Progenitor cell of endocrine pancreas (in vitro differentiated cells): ENCODE data around the gene PSMB4. TPM values are rescaled to one million over a fixed set of nuclear protein-coding genes. Genes with fewer than 3 reads are reported as not detected.
A peak's percentile ranks its signal among the peaks of the same experiment; 100 is the strongest.
"Not testable (repeated sequence)": the region's sequence is repeated elsewhere in the genome, so short reads cannot be mapped to it uniquely, and the experiment has no call there.

Source experiments
- DNase-seq: peaks from one replicate; pipeline ENCODE4 v3.0.0; 2021; ENCODE audit warnings: low spot score; ENCODE audit not compliant: unreplicated experiment
- H3K27ac Mint-ChIP-seq: 2 replicates; pipeline ENCODE4 v1.8.0; 2021; ENCODE audit warnings: mild to moderate bottlenecking, moderate library complexity, mixed read lengths
- H3K27me3 Mint-ChIP-seq: 2 replicates; pipeline ENCODE4 v1.8.0; 2021; ENCODE audit warnings: mixed read lengths
- H3K36me3 Mint-ChIP-seq: 2 replicates; pipeline ENCODE4 v1.8.0; 2022; ENCODE audit warnings: mixed read lengths; ENCODE audit not compliant: insufficient read depth
- H3K4me1 Mint-ChIP-seq: 2 replicates; pipeline ENCODE4 v1.8.0; 2021; ENCODE audit warnings: low read depth, mixed read lengths
- H3K4me3 Mint-ChIP-seq: 2 replicates; pipeline ENCODE4 v1.8.0; 2021; ENCODE audit warnings: low read depth, mild to moderate bottlenecking, moderate library complexity, mixed read lengths
- H3K9me3 Mint-ChIP-seq: 2 replicates; pipeline ENCODE4 v1.8.0; 2021; ENCODE audit warnings: low read depth, mixed read lengths
- total RNA-seq: library from RNA; stranded (reverse); gene quantifications from 2 replicates; pipeline ENCODE4 v1.2.1, GENCODE V29; 2021
- TF ChIP-seq, protein P1 (sequence below): fragments of 200-600 bp; sonication (generic); IDR thresholded peaks from one replicate; pipeline ENCODE4 v1.5.0; 2021; ENCODE audit warnings: antibody characterized with exemption, mild to moderate bottlenecking; ENCODE audit not compliant: unreplicated experiment

Gene PSMB4
- total RNA-seq, 1 donor from 2014 or later = 235 TPM

DNA sequence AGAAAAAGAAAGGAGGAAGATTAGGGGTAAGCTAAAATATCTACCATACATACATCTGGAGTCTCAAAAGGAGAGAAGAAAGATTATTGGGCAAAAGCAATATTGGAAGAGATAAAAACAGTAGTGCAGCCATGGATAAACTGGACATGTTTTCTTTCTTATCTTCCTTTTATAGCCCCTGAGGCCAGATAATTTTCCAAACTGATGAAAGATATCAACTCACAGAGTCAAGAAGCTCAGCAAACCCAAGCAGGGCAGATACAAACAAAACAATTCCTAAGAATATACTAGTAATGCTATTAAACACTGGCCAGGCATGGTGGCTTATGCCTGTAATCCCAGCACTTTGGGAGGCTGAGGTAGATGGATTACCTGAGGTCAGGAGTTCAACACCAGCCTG lies 5.8 kb upstream of the PSMB4 start:
- Mint-ChIP-seq H3K4me3 (no peak overlapping the region), H3K9me3 (no peaks in the 10 kb centered on the region), H3K36me3 (no peaks in the 10 kb centered on the region), H3K27me3 (no peaks in the 10 kb centered on the region), H3K27ac (no peak overlapping the region), H3K4me1 (no peaks in the 10 kb centered on the region)
- no peak for DNase-seq
- TF ChIP-seq, protein P1, sequence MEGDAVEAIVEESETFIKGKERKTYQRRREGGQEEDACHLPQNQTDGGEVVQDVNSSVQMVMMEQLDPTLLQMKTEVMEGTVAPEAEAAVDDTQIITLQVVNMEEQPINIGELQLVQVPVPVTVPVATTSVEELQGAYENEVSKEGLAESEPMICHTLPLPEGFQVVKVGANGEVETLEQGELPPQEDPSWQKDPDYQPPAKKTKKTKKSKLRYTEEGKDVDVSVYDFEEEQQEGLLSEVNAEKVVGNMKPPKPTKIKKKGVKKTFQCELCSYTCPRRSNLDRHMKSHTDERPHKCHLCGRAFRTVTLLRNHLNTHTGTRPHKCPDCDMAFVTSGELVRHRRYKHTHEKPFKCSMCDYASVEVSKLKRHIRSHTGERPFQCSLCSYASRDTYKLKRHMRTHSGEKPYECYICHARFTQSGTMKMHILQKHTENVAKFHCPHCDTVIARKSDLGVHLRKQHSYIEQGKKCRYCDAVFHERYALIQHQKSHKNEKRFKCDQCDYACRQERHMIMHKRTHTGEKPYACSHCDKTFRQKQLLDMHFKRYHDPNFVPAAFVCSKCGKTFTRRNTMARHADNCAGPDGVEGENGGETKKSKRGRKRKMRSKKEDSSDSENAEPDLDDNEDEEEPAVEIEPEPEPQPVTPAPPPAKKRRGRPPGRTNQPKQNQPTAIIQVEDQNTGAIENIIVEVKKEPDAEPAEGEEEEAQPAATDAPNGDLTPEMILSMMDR = no peak

DNA sequence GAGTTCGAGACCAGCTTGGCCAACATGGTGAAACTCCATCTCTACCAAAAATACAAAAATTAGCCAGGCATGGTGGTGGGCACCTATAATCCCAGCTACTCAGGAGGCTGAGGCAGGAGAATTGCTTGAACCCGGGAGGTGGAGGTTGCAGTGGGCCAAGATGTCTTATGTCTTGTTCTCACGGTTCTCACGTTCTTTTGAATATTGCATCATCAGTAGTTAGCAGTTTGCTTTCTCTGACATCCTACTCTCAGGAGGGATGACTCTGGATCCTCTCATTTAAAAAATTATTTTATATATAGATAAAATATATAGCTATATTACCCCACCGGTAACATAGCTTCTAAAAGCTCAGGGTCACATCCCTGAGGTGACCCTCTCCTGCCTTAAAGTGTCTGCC lies 3.1 kb upstream of the PSMB4 start:
- not testable (repeated sequence) for H3K4me3 Mint-ChIP-seq, DNase-seq, H3K27me3 Mint-ChIP-seq, H3K27ac Mint-ChIP-seq, H3K9me3 Mint-ChIP-seq, H3K36me3 Mint-ChIP-seq
- peaks cover 12% of the 10 kb centered on the region for H3K4me1 Mint-ChIP-seq

DNA sequence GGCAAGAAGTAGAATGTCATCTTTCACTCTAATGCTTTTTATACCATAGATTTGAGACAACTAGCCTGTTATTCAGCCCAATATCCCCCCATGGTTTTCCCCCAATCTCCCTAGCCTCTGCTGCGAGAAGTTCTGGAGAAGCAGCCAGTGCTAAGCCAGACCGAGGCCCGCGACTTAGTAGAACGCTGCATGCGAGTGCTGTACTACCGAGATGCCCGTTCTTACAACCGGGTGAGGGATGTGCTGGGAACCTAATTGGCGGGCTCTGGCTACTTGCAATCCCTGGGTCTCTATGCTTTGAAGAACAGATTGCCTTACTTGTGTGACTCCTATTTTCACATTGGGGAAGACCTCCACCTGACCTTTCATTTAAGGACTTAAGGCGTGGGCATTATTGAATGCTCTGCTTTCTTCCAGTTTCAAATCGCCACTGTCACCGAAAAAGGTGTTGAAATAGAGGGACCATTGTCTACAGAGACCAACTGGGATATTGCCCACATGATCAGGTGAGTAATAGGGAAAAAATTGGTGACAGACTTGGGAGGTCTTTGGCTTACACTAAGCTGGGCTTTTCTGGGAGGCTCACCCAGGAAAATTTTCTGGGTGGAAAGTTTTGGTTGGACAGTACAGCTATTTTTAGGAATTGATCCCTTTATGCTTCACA lies 1.9 kb downstream of the PSMB4 start:
- Mint-ChIP-seq H3K27ac (peak overlapping the region; percentile 56), H3K9me3 (no peaks in the 10 kb centered on the region), H3K4me1 (peaks cover 13% of the 10 kb centered on the region), H3K27me3 (no peaks in the 10 kb centered on the region), H3K36me3 (peaks cover 12% of the 10 kb centered on the region), H3K4me3 (peak overlapping the region; percentile 85)
- TF ChIP-seq, protein P1 = no peak
- no peak for DNase-seq

DNA sequence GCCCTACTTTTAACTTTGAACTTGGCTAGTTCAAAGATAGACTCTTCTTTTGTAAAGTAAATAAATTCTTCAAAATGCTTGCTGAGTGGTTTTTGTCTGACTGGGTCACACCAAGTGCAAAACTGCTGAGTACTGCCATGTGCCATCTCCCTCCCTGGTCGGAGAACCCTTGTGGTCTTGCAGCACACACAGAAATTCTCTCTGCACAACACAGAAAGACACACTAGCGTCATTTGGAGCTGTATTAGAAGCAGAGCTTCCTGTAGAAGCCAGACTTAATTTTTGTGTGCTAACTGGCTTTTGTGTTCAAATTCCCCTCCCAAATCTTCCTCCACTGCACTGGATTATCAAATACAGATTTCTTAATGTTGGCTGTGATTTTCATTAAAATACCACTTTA lies 2.5 kb downstream of the PSMB4 start:
- TF ChIP-seq, protein P1 = no peak
- peaks cover 13% of the 10 kb centered on the region for H3K4me1 Mint-ChIP-seq
- H3K4me3 Mint-ChIP-seq = peak overlapping the region; percentile 25
- no peaks in the 10 kb centered on the region for H3K9me3 Mint-ChIP-seq
- peaks cover 12% of the 10 kb centered on the region for H3K36me3 Mint-ChIP-seq
- DNase-seq = no peak
- H3K27me3 Mint-ChIP-seq = no peaks in the 10 kb centered on the region
- H3K27ac Mint-ChIP-seq = peak overlapping the region; percentile 84

DNA sequence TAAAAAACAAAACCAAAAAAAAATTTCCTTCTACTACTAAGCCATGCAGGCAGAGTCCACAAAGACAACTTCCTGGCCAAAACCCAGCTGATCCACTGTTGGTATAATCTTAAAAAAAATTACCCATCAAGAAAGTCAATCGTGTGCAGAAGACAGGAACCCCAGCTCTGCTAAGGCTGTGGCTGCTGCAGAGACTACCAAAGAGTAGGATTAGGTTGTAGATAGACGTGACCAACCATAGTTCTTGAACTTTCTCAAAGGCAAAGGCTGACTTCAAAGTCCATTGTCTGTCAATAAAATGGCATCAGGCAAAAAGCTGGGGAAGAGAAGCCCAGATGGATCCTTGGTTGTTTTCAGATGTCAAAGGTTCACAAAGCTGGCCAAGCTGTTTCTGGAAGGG lies 3.4 kb downstream of the PSMB4 start:
- Mint-ChIP-seq H3K9me3 (no peaks in the 10 kb centered on the region), H3K36me3 (peaks cover 12% of the 10 kb centered on the region), H3K4me3 (no peak overlapping the region), H3K27me3 (no peaks in the 10 kb centered on the region), H3K27ac (peak overlapping the region; percentile 57), H3K4me1 (peaks cover 13% of the 10 kb centered on the region)
- DNase-seq = no peak
- TF ChIP-seq, protein P1 = no peak

DNA sequence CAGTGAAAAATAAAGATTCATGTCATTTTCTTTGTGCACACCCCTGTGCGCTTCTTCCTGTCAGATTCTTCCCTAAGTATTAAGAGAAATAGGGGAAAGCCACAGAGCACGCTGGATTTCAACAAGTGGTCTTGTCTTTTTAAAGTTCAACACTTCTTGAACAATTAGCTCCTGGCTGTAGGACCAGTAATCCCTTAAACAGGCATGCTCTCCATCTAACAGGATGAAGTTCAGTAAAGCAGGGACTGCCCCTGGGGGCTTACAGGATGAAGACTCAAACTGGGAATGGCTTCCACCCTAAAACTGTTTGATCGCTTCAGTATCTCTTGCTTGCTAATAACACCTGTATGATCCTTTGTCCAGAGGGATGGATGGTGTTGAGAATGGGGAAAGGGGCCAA lies 4.2 kb downstream of the PSMB4 start:
- Mint-ChIP-seq H3K4me3 (no peak overlapping the region), H3K4me1 (peaks cover 13% of the 10 kb centered on the region), H3K9me3 (no peaks in the 10 kb centered on the region), H3K27ac (no peak overlapping the region), H3K27me3 (no peaks in the 10 kb centered on the region), H3K36me3 (peaks cover 12% of the 10 kb centered on the region)
- TF ChIP-seq, protein P1 = no peak
- no peak for DNase-seq
